ENCODE measurements around the gene ISCA2. TPM values are rescaled to one million over a fixed set of nuclear protein-coding genes. Genes with fewer than 3 reads are reported as not detected.

ISCA2 gene
- total and polyA plus RNA-seq, 2 experiments from 2014 or later, result 44.0 to 171 TPM

DNA sequence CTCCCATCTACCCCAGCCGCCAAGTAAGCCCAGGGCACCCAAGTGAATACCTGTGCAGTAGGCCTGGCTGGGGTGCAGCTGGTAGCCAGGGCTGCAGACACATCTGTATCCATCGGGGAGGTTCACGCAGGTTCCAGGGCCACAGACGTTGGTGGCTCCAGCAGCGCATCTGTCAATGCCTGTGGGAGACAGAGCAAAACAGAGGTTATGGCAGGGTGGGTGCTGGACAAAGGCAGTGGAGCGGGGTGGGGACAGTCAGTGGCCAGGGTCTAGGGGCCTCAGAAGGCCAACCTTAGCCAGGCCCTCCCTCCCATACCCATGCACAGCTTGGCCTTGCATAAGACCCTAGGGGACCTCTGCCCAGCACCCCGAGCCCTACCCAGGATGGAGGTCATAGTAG is 29.2 kb downstream of the ISCA2 start:
- H3K27ac ChIP-seq (ENCODE audit: low read depth), result no peak overlapping the region
- H3K27ac Mint-ChIP-seq, result no peak overlapping the region
- no peaks in the 10 kb centered on the region for H3K27me3 ChIP-seq (ENCODE audit: insufficient read depth)
- ATAC-seq (no peak), DNase-seq (ENCODE audit: low spot score) (no peak)
- peaks cover 6% of the 10 kb centered on the region for H3K4me1 Mint-ChIP-seq
- no peaks in the 10 kb centered on the region for H3K4me1 ChIP-seq (ENCODE audit: insufficient read depth)
- H3K9me2 ChIP-seq (ENCODE audit: insufficient read depth), result no peaks in the 10 kb centered on the region
- no peak overlapping the region for H3K4me2 ChIP-seq
- H2AFZ ChIP-seq, result no peak overlapping the region
- TF ChIP-seq, protein P1, sequence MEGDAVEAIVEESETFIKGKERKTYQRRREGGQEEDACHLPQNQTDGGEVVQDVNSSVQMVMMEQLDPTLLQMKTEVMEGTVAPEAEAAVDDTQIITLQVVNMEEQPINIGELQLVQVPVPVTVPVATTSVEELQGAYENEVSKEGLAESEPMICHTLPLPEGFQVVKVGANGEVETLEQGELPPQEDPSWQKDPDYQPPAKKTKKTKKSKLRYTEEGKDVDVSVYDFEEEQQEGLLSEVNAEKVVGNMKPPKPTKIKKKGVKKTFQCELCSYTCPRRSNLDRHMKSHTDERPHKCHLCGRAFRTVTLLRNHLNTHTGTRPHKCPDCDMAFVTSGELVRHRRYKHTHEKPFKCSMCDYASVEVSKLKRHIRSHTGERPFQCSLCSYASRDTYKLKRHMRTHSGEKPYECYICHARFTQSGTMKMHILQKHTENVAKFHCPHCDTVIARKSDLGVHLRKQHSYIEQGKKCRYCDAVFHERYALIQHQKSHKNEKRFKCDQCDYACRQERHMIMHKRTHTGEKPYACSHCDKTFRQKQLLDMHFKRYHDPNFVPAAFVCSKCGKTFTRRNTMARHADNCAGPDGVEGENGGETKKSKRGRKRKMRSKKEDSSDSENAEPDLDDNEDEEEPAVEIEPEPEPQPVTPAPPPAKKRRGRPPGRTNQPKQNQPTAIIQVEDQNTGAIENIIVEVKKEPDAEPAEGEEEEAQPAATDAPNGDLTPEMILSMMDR (conservative IDR thresholded peaks at IDR 0.05; ENCODE audit: low read depth in 2 of 2), result no peak
- TF ChIP-seq JUNB (IDR thresholded peaks at IDR 0.05; ENCODE audit: unreplicated experiment) (no peak), EZH2phosphoT487 (IDR thresholded peaks at IDR 0.05; ENCODE audit: unreplicated experiment) (no peak), NANOG (IDR thresholded peaks at IDR 0.05; ENCODE audit: borderline replicate concordance) (no peak), POLR2AphosphoS5 (IDR thresholded peaks at IDR 0.05; ENCODE audit: low read depth) (no peak), EZH2 (IDR thresholded peaks at IDR 0.05; ENCODE audit: low read depth, unreplicated experiment) (no peak), ZNF331 (CRISPR knock-in tag; IDR thresholded peaks at IDR 0.05; ENCODE audit: low read depth) (no peak), STAT1 (IDR thresholded peaks at IDR 0.05; ENCODE audit: unreplicated experiment) (no peak), CREB1 (CRISPR knock-in tag; IDR thresholded peaks at IDR 0.05; ENCODE audit: low read depth) (no peak), ZNF114 (CRISPR knock-in tag; IDR thresholded peaks at IDR 0.05) (no peak)
- TF ChIP-seq, protein P2, sequence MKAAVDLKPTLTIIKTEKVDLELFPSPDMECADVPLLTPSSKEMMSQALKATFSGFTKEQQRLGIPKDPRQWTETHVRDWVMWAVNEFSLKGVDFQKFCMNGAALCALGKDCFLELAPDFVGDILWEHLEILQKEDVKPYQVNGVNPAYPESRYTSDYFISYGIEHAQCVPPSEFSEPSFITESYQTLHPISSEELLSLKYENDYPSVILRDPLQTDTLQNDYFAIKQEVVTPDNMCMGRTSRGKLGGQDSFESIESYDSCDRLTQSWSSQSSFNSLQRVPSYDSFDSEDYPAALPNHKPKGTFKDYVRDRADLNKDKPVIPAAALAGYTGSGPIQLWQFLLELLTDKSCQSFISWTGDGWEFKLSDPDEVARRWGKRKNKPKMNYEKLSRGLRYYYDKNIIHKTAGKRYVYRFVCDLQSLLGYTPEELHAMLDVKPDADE (IDR thresholded peaks at IDR 0.05), result no peak
- TF ChIP-seq, protein P3, sequence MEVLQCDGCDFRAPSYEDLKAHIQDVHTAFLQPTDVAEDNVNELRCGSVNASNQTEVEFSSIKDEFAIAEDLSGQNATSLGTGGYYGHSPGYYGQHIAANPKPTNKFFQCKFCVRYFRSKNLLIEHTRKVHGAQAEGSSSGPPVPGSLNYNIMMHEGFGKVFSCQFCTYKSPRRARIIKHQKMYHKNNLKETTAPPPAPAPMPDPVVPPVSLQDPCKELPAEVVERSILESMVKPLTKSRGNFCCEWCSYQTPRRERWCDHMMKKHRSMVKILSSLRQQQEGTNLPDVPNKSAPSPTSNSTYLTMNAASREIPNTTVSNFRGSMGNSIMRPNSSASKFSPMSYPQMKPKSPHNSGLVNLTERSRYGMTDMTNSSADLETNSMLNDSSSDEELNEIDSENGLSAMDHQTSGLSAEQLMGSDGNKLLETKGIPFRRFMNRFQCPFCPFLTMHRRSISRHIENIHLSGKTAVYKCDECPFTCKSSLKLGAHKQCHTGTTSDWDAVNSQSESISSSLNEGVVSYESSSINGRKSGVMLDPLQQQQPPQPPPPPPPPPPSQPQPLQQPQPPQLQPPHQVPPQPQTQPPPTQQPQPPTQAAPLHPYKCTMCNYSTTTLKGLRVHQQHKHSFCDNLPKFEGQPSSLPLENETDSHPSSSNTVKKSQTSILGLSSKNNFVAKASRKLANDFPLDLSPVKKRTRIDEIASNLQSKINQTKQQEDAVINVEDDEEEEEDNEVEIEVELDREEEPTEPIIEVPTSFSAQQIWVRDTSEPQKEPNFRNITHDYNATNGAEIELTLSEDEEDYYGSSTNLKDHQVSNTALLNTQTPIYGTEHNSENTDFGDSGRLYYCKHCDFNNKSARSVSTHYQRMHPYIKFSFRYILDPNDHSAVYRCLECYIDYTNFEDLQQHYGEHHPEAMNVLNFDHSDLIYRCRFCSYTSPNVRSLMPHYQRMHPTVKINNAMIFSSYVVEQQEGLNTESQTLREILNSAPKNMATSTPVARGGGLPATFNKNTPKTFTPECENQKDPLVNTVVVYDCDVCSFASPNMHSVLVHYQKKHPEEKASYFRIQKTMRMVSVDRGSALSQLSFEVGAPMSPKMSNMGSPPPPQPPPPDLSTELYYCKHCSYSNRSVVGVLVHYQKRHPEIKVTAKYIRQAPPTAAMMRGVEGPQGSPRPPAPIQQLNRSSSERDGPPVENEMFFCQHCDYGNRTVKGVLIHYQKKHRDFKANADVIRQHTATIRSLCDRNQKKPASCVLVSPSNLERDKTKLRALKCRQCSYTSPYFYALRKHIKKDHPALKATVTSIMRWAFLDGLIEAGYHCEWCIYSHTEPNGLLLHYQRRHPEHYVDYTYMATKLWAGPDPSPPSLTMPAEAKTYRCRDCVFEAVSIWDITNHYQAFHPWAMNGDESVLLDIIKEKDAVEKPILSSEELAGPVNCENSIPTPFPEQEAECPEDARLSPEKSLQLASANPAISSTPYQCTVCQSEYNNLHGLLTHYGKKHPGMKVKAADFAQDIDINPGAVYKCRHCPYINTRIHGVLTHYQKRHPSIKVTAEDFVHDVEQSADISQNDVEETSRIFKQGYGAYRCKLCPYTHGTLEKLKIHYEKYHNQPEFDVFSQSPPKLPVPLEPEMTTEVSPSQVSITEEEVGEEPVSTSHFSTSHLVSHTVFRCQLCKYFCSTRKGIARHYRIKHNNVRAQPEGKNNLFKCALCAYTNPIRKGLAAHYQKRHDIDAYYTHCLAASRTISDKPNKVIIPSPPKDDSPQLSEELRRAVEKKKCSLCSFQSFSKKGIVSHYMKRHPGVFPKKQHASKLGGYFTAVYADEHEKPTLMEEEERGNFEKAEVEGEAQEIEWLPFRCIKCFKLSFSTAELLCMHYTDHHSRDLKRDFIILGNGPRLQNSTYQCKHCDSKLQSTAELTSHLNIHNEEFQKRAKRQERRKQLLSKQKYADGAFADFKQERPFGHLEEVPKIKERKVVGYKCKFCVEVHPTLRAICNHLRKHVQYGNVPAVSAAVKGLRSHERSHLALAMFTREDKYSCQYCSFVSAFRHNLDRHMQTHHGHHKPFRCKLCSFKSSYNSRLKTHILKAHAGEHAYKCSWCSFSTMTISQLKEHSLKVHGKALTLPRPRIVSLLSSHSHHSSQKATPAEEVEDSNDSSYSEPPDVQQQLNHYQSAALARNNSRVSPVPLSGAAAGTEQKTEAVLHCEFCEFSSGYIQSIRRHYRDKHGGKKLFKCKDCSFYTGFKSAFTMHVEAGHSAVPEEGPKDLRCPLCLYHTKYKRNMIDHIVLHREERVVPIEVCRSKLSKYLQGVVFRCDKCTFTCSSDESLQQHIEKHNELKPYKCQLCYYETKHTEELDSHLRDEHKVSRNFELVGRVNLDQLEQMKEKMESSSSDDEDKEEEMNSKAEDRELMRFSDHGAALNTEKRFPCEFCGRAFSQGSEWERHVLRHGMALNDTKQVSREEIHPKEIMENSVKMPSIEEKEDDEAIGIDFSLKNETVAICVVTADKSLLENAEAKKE (CRISPR knock-in tag; IDR thresholded peaks at IDR 0.05), result no peak
- H3F3A ChIP-seq (replicated peaks; ENCODE audit: low read depth), result no peaks in the 10 kb centered on the region
- H3K36me3 ChIP-seq (ENCODE audit: insufficient read depth), result no peaks in the 10 kb centered on the region
- no peaks in the 10 kb centered on the region for H3K79me2 ChIP-seq (replicated peaks; ENCODE audit: insufficient read depth)
- peaks cover 4% of the 10 kb centered on the region for H3K27me3 Mint-ChIP-seq (ENCODE audit: insufficient read depth, low read depth, poor library complexity)
- no peaks in the 10 kb centered on the region for H4K20me1 ChIP-seq (replicated peaks; ENCODE audit: insufficient read depth)
- no peaks in the 10 kb centered on the region for H3K36me3 Mint-ChIP-seq (ENCODE audit: low read depth)
- H3K4me3 Mint-ChIP-seq, result no peak overlapping the region
- no peaks in the 10 kb centered on the region for H3K9me3 Mint-ChIP-seq
- no peak overlapping the region for H3K4me3 ChIP-seq
